Loucy (cell line): ENCODE measurements around the gene NCAPD3.

Experiments used
- CTCF ChIP-seq: fragments of 200-600 bp; sonication (generic); conservative IDR thresholded peaks from 2 replicates; pipeline ENCODE4 v1.5.1; 2014; ENCODE audit warnings: mild to moderate bottlenecking, antibody characterized with exemption, low read length
- EZH2phosphoT487 ChIP-seq: fragments of 200-600 bp; IDR thresholded peaks from 2 replicates; pipeline ENCODE4 v1.6.1; 2018; ENCODE audit warnings: antibody characterized with exemption, mild to moderate bottlenecking, moderate library complexity, borderline replicate concordance

GRCh38 chr11:134233729-134234179 lies 10.0 kb upstream of the NCAPD3 start:
- TF ChIP-seq CTCF (no peak), EZH2phosphoT487 (no peak)
